GM21619 (cell line): ENCODE measurements around the gene MAGEB10.
"Not testable (repeated sequence)": the region's sequence is repeated elsewhere in the genome, so short reads cannot be mapped to it uniquely, and the experiment has no call there.

Experiments
- ATAC-seq: cut with Tn5 transposase; IDR thresholded peaks from one replicate; pipeline ENCODE4 v1.9.1; 2021; ENCODE audit not compliant: unreplicated experiment

Gene MAGEB10, protein sequence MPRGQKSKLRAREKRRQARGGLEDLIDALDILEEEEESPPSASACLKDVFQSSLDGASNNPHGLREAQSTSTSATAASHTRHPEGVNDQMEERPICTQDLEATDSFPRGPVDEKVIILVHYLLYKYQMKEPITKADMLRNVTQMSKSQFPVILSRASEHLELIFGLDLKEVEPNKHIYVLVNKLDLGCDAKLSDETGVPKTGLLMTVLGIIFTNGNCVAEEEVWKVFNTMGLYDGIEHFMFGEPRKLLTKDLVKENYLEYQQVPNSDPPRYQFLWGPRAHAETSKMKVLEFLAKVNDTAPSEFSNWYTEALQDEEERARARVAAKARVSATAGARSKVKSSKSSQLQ

DNA sequence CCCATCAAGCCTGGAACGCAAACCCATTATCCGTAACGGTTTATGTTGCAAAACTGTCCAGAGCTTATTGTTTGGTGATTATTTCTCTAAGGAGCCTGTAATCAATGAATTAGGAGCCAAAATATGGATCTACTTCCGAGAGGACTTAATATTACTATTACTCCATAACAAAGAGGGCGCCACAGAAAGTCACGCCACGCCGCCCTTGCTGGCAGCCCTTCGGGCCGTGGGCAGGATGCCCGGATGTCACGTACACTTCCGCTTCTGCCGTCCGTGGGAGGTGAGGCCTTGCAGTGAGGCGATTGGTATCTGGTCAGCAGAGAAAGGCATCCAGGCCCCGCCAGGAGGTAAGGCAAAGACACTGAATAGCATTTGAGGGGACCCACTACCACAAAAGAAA, at the start of gene MAGEB10:
MAGEB10 (plus strand) TSS at position 301 of the 400 bp plus-strand sequence. CDS start 13,317 bp downstream, outside the sequence.
- ATAC-seq = no peak

GRCh38 chrX:27765718-27766117, 42.1 kb upstream of the MAGEB10 start:
- no peak for ATAC-seq

GRCh38 chrX:27767387-27767786, 40.4 kb upstream of the MAGEB10 start:
- ATAC-seq = no peak

GRCh38 chrX:27775984-27776383, 31.8 kb upstream of the MAGEB10 start:
- no peak for ATAC-seq

GRCh38 chrX:27796640-27797257, 11.0 kb upstream of the MAGEB10 start:
- ATAC-seq = no peak

DNA sequence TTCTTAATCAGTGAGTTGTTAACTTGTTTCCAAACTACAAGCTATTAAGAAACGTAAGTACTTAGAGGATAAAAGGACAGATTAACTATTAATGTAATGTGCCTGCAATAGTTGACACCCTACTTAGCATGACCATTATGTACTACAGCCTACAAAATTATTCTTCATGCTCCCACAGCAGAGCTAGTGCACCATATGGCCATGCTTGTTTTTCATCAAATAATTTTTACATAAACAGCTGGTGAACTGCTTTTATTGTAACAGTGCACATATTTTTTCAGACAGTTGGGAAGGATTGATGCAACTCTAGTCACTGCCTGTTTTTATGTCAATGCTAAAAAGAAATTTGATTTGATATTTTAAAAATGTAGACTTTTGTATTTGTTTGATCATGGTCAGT, 10.2 kb upstream of the MAGEB10 start:
- ATAC-seq = no peak

GRCh38 chrX:27808226-27808625, 436 bp downstream of the MAGEB10 start:
- no peak for ATAC-seq

GRCh38 chrX:27808991-27809859, 1.4 kb downstream of the MAGEB10 start:
- ATAC-seq = not testable (repeated sequence)

DNA sequence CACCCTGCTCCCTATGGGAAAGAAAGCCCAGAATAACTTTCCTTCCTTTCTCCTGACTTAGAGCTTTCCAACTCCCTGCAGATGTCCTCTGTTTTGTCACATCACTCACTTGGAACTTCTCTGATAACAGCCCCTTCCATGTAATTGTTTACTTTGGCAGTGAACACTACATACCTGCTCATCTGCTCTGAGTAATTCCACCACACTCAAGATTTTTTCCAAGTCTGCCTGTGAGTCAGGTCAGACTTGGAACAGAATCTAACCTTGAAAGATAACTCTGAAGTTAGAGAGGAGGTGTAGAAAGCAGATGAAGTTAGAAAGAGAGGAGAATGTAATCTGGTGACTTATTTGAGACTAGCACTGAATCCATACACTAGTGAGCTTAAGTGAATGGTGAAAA, 7.4 kb downstream of the MAGEB10 start:
- no peak for ATAC-seq

DNA sequence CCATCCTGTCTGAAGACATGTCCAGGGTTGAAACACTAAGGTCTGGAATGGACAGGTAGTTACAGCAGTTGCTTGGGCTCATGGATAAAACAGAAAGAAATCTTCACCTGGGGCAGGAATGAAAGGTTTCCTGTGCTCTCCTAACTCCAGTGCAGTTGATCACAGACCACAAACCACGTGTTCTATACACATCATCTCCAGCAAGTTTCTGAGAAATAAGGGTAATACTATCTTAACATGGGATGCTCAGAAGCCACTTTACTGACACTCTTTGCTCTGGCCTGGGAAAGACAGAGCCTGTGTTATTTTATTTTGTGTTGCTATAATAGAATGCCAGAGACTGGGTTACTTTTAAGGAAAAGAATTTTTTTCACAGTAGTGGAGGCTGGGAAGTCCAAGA, 16.0 kb downstream of the MAGEB10 start:
- no peak for ATAC-seq

DNA sequence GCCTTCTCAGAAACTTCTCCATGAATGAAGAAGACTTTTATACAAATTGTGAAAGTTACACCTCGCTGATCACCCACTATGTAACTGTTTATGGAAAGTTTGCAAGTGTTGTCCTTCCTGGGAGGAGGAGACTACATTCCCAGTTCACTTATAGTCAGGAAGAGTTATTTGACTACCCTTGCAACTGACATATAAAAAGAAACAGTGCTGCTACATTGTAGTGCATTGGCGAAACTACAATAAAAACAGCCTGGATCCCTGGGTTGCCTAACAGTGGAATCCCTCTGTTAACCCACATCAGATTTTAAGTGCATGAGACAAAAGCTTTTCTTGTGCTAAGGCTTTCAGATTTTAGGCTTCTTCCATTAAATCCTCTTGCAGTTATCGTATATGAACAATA, 30.4 kb downstream of the MAGEB10 start:
- no peak for ATAC-seq

DNA sequence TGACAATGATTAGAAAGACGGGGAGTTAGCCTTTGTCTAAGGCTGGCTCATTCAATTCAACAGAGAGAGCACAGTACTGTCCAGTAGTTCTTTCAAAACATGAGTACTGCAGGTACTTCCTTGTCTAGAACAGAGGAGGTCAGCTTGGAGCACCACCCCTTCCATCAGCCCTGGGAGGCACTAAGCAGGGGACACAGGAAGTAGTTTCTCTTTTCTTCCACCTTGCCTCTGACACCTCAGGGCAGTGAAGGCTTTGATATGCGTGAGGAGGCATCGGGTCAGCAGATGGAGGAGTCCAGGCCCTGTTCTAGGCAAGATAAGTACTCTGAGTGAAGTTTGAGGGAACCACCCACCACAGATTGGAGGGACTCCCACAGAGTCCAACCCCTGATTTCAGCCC, 33.1 kb downstream of the MAGEB10 start:
- ATAC-seq = no peak

DNA sequence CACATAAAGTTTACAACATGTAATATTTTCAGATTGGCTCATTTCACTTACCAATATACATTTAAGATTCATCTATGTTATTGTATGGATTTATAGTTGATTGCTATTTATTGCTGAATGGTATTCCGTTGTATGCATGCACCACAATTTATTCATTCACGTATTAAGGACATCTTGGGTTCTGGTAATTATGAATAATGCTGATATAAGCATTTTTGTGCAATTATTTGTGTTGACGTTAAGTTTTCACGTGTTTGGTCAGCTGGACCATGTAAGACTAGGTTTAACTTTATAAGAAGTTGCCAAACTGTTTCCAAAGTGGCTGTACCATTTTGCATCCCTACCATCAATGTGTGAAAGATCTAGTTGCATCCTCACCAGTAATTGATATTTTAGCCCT, 35.1 kb downstream of the MAGEB10 start:
- no peak for ATAC-seq

DNA sequence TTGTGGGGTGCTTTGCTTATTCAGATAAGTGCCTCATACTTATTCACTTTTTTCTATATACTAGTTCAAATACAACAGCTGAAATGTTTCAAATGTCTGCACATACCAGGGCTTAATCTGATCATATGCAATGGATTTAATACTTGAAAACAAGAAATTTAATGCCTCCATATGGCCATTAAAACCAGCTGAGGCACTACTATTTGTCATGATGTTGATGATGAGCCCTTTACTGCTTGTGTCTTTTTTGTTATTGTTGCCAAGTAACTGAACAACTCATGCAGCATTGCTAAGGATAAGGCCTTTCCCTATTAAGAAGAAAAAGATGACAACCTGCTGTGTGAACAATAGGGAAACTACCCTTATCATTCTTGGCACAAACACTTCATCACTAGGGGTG, 52.5 kb downstream of the MAGEB10 start:
- ATAC-seq = no peak

GRCh38 chrX:27863809-27864208, 56.0 kb downstream of the MAGEB10 start:
- no peak for ATAC-seq
